ENCODE data around the gene TRAF2.

DNA sequence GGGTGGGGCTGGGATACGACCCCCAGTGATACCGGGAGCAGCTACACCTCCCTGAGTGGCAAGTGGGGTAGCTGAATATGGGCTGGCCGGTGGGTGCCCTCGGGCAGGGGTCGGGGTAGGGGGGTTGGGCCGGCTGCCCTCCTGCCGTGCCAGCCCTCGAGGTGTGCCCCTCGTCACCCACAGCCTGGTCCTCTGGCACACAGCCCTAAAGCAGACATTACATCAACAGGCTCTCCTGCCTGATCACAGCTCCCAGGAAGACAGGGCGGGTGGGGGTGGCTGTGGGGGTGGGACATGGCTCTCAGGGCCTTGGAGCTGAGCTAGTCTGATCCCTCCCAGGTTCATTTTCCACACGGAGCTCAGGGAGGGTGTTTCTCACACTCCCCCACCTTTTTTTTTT is 35.0 kb downstream of the TRAF2 start:
- TF ChIP-seq, protein P1, sequence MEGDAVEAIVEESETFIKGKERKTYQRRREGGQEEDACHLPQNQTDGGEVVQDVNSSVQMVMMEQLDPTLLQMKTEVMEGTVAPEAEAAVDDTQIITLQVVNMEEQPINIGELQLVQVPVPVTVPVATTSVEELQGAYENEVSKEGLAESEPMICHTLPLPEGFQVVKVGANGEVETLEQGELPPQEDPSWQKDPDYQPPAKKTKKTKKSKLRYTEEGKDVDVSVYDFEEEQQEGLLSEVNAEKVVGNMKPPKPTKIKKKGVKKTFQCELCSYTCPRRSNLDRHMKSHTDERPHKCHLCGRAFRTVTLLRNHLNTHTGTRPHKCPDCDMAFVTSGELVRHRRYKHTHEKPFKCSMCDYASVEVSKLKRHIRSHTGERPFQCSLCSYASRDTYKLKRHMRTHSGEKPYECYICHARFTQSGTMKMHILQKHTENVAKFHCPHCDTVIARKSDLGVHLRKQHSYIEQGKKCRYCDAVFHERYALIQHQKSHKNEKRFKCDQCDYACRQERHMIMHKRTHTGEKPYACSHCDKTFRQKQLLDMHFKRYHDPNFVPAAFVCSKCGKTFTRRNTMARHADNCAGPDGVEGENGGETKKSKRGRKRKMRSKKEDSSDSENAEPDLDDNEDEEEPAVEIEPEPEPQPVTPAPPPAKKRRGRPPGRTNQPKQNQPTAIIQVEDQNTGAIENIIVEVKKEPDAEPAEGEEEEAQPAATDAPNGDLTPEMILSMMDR (IDR thresholded peaks at IDR 0.05), result no peak
- no peak for TF ChIP-seq POLR2A (IDR thresholded peaks at IDR 0.05)

Measured in right lobe of liver (tissue), 4 donors.